GM18870 (cell line): Measurements from ENCODE around the gene NBEAL1.
"Not testable (repeated sequence)": the region's sequence is repeated elsewhere in the genome, so short reads cannot be mapped to it uniquely, and the experiment has no call there.

ENCODE experiments used
- ATAC-seq: cut with Tn5 transposase; IDR thresholded peaks from one replicate; pipeline ENCODE4 v1.9.1; 2021; ENCODE audit warnings: moderate library complexity; ENCODE audit not compliant: unreplicated experiment

The NBEAL1 gene

GRCh38 chr2:203201426-203201825 lies 186.8 kb downstream of the NBEAL1 start:
- no peak for ATAC-seq

DNA sequence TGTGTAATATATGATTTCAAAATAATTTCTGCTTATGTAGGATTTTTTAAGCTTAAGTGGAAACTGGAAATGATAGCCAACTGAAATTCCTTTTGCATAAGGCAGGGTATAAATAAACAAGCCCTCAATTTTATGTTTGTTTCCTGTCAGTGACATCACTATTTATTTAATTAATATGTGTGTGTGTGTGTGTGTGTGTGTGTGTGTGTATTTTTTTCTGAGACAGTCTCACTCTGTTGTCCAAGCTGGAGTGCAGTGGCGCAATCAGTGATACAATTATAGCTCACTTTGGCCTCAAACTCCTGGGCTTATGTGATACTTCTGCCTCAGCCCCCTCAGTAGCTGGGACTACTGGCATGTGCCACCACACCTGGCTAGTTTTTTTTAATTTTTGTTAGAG lies 194.9 kb downstream of the NBEAL1 start:
- ATAC-seq = no peak

GRCh38 chr2:203225423-203226039 lies 210.9 kb downstream of the NBEAL1 start:
- no peak for ATAC-seq

DNA sequence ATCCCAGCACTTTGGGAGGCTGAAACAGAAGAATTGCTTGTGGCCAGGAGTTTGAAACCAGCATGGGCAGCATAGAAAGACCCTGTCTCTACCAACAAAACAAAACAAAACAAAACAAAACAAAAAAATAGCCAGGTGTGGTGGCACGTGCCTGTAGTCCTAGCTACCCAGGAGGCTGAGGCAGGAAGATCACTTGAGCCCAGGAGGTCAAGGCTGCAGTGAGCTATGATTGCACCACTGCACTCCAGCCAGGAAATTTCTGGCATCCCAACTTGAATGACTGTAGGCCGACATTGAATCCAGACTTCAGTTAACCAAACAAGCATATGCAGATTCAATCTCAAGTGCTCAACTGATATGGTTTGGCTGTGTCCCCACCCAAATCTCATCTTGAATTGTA lies 215.0 kb downstream of the NBEAL1 start:
- ATAC-seq = not testable (repeated sequence)

DNA sequence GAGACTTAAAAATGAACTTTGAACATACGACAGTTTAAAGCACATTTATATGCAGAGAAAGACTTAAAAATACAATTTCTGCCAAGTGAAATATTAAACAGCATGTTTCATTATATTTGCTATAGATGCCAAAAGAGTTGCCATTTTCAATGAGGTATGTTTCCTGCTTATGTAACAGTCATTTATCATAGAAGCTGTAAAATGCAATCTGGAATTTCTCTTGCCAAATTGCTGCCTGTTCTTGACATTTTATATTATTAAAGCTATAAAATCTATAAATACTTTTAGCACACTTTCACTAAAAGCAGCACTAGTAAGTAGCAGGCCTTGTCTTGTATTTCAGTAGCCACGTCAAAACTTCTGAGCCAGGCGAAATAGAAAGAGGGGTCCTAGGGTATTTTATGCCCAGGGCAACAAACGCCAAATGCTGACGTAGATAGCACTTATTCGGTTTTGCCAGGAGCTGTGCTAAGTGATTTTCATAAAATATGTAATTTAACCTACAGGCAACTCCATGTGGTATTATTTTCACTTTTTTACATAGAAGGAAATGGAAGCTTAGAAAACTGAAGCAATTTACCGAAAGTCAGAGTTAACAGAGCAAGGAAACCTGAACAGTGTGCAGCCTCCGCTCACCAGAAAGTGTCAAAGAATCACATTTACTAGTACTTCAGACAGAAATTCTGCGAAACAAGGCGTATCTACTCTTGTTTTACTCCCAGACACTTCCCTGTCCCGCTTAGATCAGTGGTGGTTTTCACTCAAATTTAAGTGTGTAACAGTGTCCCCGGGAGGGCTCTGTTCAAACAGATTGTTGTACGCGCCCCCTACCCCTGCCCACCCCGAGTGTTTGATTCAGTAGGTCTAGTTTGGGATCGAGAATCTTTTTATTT lies 222.9 kb downstream of the NBEAL1 start:
- ATAC-seq = no peak

DNA sequence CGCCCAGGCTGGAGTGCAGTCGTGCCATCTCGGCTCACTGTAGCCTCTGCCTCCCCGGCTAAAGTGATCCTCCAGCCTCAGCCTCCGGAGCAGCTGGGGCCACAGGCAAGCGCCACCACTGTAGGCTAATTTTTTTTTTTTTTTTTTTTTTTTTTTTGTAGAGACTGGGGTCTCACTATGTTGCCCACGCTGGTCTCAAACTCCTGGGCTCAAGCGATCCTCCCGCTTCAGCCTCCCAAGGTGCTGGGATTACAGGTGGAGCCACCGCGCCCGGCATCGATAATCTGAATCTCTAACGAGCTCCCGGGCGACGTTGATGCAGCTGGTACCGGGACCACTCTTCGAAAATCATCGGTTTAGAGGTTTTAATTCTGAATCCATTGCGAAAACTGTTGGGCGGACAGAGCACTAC lies 223.6 kb downstream of the NBEAL1 start:
- ATAC-seq = no peak

- peak; percentile 83 for ATAC-seq
Measured at GRCh38 chr2:203238704-203239526, 224.2 kb downstream of the NBEAL1 start, which contains the start of gene CYP20A1. Gene CYP20A1, plus strand, starts transcription at chr2:203239018. Its CDS starts 45 bp downstream, at chr2:203239063.

DNA sequence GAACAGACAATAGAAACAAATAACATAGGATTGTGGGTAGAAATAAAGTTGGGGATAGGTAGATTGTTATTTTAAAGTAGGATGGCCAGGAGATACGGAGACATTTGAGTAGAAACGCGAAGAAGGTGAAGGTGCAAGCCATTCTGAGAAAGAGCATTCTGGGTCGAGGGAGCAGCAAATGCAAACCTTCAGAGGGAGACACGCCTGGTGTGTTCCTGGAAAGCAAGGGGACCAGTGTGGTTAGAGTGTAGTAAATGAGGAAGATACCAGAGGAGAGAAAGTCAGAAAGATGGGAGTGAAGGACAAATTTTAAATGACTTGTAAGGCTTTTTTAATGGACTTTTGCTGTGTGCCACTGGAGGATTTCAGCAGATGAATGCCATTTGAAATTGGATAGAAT lies 225.8 kb downstream of the NBEAL1 start:
- ATAC-seq = no peak

DNA sequence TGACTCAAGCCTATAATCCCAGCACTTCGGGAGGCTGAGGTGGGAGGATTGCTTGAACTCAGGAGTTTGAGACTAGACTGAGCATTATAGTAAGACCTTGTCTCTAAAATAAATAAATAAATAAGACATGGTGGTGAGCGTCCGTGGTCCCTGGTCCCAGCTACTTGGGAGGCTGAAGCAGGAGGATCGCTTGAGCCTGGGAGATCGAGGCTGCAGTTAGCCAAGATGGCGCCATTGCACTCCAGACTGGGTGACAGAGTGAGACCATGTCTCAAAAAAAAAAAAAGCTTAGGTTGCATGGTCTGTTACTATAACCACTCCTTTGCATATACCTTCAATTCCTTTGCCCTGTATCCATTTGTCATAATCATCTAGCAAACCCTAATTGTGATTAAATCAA lies 227.8 kb downstream of the NBEAL1 start:
- ATAC-seq = no peak

GRCh38 chr2:203246646-203247045 lies 232.0 kb downstream of the NBEAL1 start:
- no peak for ATAC-seq

- ATAC-seq = no peak
Measured at GRCh38 chr2:203252818-203253217, 238.1 kb downstream of the NBEAL1 start.

DNA sequence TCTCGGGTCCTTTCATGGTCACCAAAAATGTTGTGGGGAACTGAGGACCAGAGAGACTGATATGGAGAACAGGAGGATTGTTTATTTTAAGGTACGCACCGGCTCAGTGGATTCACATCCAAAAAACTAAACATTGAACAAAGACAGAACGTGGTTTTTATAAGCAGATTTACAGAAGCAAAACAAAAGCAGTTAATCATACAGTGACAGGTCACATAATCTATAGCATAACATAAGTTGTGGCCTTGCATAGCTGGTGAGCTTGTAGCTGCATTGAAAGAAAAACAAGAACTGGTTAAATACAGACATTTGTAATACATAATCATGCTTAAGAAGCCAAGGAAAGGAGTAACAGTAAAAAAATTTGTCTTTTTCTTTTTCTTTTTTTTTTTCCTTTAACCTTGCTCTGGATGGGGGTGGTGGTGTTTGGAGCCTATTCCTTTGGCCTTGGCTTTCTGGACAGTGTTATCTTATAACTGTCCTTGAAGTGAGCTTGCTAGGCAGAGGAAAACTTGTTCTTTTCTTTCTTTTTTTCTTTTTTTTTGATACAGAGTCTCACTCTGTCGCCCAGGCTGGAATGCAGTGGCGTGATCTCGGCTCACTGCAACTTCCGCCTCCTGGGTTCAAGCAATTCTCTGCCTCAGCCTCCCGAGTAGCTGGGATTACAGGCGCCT lies 238.9 kb downstream of the NBEAL1 start:
- not testable (repeated sequence) for ATAC-seq

DNA sequence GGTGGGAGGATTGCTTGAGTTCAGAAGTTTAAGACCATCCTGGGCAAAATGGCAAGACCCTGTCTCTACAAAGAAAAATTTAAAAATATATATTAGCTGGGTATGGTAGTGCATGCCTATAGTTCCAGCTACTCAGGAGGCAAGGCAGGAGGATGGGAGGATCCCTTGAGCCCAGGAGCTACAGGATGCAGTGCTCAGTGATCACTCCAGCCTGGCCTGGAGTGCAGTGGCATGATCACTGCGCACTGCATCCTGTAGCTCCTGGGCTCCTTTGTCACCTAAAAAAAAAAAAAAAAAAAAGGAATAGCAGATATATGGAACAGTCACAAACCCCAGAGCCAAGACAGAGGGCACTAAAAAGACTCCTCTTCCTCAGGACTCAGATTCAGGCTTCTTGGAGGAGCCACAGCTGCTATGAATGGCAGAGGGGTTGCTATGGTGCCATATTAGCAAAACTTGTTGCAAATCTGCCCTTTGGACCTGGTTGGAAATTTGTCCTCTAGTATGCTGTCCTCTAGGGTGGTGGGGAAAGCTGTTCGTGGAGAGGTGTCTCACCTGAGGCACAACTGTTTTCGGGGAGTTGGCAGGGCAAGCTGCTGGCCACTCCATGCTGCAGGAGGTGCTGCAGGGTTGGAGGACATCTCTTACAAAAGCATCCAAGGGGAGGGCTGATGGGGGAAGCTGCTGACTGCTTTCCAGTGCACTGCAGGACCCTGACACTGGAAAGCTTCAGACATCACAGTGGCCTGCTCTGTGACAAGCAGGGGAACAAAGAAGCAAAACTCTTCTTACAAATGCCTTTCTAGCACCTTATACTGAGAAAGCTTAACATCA lies 246.9 kb downstream of the NBEAL1 start:
- ATAC-seq = no peak
